Amniotic epithelial cell (primary cell): ENCODE data around the gene FAM200B.
"Not testable (repeated sequence)": the region's sequence is repeated elsewhere in the genome, so short reads cannot be mapped to it uniquely, and the experiment has no call there.

Source experiments
- DNase-seq: peaks from one replicate; pipeline ENCODE4 v3.0.0-alpha.2; 2010; ENCODE audit warnings: low read depth

The FAM200B gene

GRCh38 chr4:15696866-15697265, 15.2 kb downstream of the FAM200B start:
- peak; percentile 46 for DNase-seq

GRCh38 chr4:15702941-15703403, 21.3 kb downstream of the FAM200B start, which contains the start of gene BST1:
BST1 (plus strand) TSS chr4:15703065; CDS start chr4:15703145, 80 bp downstream.
- DNase-seq, result peak; percentile 62

DNA sequence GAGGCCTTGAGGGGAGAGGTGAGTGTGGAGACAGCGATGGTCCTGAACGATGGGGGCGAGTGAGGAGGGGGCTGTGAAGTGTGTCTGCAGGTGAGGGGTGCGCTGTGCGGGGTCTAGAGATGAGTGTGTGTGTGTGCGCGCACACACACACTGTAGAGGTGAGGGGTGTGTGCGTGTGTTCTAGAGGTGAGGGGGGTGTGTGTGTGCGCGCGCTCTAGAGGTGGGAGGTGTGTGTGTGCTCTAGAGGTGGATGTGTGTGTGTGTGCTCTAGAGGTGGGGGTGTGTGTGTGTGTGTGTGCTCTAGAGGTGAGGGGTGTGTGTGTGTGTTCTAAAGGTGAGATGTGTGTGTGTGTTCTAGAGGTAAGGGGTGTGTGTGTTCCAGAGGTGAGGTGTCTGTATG, 21.8 kb downstream of the FAM200B start:
- no peak for DNase-seq

DNA sequence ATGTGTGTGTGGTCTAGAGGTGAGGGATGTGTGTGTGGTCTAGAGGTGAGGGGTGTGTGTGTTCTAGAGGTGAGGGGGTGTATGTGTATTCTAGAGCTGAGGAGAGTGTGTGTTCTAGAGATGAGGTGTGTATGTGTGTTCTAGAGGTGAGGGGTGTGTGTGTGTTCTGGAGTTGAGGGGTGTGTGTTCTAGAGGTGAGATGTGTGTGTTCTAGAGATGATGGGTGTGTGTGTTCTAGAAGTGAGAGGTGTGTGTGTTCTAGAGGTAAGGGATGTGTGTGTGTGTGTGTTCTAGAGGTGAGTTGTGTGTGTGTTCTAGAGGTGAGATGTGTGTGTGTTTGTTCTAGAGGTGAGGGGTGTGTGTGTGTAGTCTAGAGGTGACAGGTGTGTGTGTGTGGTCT, 22.5 kb downstream of the FAM200B start:
- DNase-seq, result no peak

DNA sequence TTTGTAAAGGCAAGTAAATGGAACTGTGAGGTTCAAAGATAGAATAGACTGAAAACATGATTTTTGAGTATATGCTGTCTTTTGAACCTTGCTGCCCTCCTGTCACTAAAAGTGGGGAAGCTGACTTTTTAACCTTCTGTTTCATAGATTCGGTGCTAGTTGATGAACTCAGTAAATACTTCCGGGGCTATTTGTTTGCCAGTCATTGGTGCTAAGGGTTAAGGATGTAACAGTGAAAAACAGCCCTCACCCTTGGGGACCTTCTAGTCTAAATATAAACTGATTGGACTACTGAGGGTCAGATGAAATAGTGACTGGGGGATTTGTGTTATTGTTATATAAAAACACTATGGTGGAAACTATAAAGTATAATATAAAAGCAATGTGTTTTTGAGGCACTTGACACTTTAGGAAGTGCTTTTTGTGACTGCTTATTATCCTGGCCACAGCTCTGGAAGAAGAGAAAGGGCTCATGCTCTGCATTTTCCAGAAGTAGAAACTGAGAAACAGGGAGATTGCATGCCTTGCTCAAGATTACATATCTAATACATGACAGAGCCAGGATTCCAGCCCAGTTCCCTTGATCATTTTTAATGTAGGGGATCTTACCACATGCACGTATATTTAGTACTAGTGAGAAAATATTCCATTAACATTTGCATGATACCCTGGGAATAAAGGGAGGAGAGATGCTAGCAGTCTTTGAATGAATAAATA, 25.2 kb downstream of the FAM200B start:
- DNase-seq, result peak; percentile 37

- DNase-seq, result no peak
Measured at GRCh38 chr4:15707363-15707715, 25.7 kb downstream of the FAM200B start.

GRCh38 chr4:15711762-15712161, 30.1 kb downstream of the FAM200B start:
- DNase-seq, result no peak

DNA sequence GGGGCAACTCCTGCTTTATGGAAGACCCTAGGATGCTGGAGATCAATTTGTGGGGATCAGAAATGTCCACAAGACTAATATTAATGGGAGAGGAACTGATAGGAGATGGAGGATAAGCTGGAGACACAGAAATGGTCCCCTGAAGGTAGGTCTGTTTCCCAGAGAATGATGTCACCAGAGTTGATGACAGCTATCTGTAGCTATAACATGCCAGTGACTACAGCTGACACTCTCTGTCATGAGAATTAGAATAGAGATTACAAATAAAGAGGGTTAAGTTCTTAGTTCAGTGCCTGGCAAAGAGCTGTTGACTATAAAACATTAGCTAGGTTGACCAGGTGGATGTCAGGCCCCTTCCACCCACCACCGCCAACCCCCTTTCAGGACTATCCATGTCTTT, 30.6 kb downstream of the FAM200B start:
- DNase-seq, result no peak

DNA sequence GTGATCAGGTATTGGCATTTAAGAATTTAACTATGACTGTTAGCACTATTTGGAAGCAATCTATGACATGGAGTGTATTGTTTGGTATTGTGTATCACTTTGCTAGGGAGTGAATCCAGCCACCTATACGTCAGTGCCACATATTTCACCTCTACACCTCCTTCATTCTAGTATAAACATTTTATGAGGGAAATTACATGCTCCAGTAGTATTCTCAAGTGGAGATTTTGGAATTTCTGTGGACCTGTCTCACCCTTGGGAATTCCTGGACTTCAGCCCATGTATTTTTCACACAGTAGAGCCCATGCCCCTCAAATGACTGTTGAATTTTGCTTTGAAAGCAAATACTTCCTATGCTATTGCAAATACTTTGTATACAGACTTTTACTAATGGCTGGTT, 32.5 kb downstream of the FAM200B start:
- no peak for DNase-seq

DNA sequence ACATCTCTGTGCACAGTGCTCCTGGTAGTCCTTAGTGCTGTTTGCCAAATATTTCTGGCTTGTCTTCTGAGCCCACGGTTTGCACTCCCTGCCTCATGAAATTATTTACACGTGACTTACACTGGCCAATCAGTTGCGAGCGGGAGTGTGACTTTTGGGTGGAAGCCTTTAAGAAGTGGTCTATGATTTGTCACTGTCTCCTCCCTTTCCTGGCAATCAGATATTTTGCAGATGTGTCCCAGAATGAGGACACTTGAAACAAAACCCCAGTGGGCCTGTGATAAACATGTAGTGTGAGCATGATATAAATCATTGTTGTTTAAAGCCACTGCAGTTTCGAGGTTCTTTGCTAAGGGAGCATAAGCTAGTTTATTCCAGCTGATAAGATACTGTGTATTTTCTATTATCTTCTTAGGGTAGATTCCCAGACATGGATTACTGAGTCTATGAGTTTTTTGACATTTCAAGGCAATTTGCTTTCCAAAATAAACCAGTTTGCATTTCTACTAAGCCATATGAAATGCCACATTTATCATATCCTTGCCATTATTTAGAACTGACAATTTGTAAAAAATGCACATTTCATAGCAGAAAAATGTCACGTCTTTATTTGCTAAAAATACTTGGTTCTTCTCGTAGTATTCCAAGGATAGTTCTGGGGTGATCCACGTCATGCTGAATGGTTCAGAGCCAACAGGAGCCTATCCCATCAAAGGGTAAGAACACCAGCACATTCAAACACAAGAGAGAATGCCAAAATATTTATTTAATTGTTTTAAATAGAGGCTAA, 33.2 kb downstream of the FAM200B start:
- peak; percentile 72 for DNase-seq

- DNase-seq, result no peak
Measured at GRCh38 chr4:15716115-15716514, 34.5 kb downstream of the FAM200B start.

GRCh38 chr4:15717086-15717485, 35.5 kb downstream of the FAM200B start:
- DNase-seq, result peak; percentile 63

DNA sequence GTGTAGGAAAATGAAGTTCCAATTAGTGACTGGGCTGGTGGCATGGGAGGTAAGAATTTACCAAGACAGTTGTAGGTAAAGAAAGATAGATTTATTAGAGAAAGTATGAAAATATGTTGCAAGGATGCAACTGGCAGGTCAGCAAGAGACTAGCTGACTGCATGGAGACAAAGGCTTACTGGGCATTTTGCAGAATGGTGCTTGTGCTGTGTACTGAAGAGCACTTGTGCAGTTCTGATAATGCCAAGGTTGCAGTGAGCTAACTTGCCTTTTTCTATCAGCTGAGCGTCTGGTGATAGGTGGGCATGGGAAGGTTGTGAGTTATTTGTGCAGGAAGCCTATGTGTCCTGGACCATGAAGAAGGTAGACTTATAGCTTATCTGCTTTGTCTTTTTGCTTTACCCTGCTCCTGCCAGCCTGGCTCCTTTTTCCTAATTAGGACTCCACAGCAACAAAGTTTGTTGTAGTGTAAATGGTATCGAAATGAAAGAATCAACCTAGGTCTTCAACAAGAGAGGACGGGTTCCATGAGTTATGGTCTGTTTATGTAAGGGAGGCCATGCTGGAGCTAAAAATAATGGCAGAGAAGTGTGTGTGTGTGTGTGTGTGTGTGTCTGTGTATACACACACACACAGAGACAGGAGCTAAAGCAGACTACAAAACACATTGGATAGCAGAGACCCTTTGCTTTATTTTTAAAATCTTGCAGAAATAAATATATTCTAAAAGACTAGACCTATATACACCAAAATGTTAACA, 36.2 kb downstream of the FAM200B start:
- DNase-seq, result peak; percentile 47

- no peak for DNase-seq
Measured at GRCh38 chr4:15718465-15718864, 36.8 kb downstream of the FAM200B start.

- no peak for DNase-seq
Measured at GRCh38 chr4:15718959-15719358, 37.3 kb downstream of the FAM200B start.

GRCh38 chr4:15719506-15719905, 37.9 kb downstream of the FAM200B start:
- DNase-seq, result peak; percentile 88

GRCh38 chr4:15720851-15721250, 39.2 kb downstream of the FAM200B start:
- DNase-seq, result no peak

- peak; percentile 75 for DNase-seq
Measured at GRCh38 chr4:15725608-15726007, 44.0 kb downstream of the FAM200B start.

DNA sequence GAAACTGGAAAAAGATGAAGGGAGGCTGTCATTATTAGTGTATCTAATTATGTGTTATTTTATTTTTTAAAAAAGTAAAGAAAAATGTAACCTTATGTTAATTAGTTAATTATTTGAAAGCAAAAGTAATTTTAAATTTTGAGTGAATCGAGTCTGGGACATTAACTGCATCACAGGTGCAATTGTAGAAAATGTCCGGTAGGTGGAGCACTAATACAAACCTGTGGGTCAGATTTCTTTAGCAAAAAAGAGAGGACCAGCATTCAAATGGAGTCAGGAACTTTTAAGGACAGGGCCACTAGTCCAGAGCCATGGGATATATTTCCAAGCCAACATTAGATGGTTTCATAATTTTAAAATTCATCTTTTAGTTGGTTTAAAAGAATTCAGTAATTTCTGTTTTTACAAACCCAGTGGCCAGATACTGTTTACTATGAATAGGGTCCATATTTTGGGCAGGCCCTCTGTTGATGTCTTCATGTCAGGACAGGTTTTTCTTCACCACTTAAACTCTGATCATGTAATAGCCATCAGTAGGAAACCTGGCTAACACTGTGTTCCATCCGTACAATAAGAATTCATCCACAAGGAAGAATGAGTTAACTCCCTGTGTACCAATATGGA, 48.4 kb downstream of the FAM200B start:
- DNase-seq, result peak; percentile 49

DNA sequence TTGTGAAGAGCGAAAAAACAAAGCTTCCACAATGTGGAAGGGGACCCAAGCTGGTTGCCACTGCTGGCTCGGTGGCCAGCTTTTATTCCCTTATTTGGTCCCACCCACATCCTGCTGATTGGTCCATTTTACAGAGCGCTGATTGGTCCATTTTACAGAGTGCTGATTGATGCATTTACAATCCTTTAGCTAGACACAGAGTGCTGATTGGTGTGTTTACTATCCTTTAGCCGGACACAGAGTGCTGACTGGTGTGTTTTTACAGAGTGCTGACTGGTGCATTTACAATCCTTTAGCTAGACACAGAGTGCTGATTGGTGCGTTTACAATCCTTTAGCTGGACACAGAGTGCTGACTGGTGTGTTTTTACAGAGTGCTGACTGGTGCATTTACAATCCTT, 51.4 kb downstream of the FAM200B start:
- DNase-seq, result not testable (repeated sequence)

DNA sequence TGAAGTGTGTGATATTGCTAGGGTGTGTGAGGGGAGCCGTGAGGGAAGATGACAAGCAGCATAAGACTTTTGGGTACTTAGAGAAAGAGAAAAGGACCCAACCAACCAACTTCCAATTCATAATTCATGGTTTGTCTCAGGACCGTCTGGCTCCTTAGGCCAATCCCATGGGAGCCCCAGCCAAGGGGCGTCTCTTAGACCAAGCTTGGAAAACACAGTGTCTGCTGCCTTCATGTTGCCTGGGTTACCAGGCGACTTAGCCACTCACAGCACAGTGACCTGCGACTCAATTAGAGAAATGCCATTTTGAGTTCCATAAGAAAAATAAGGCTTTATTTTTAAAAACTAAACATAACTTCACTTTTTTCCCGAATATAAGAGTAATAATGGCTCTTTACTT, 53.9 kb downstream of the FAM200B start:
- no peak for DNase-seq

DNA sequence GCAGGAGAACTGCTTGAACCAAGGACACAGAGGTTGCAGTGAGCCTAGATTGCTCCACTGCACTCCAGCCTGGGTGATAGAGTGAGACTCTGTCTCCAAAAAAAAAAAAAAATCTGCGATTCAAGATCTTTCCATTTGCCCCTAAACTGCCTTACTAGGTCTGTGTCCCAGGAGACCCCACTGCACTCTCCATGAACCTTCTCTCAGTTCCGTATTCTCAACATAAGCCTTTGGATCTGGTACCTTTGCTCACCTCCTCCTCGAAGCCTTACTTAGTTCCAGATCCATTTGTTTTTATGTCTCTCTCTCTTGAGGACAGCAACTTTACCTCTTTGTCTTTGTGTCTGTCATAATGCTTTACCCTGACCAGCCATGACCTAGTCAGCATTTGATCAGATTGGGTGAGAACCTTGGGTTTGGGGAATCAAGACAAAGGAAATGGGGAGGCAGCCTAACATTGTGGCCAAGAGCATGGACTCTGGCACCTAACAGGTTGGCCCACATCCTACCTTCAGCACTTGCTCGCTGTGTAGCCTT, 55.0 kb downstream of the FAM200B start:
- DNase-seq, result no peak
